Upper lobe of left lung (tissue), 6 donors: ENCODE data around the gene MAP2K1. TPM values are rescaled to one million over a fixed set of nuclear protein-coding genes. Genes with fewer than 3 reads are reported as not detected.

ENCODE experiments used
- ATAC-seq, 2 donors: fragments of 200-7000 bp; cut with Tn5 transposase; one replicate each; pipeline ENCODE4 v1.9.1; 2022; ENCODE audit warnings: mild to moderate bottlenecking in 2 of 2, moderate library complexity in 2 of 2; ENCODE audit not compliant: low FRiP score in 2 of 2
- DNase-seq, 2 donors: peaks; one replicate each; pipeline ENCODE4 v3.0.0-alpha.2; 2019 to 2020
- H3K27ac ChIP-seq, 4 donors: fragments of 200-600 bp; sonication (generic); one replicate each; pipeline ENCODE4 v1.5.1; 2016 to 2019
- H3K27me3 ChIP-seq, 4 donors: fragments of 200-600 bp; sonication (generic); one replicate each; pipeline ENCODE4 v1.5.1; 2017 to 2019
- H3K36me3 ChIP-seq, 4 donors: fragments of 200-600 bp; sonication (generic); one replicate each; pipeline ENCODE4 v1.5.1; 2016 to 2019
- H3K4me1 ChIP-seq, 4 donors: fragments of 200-600 bp; sonication (generic); one replicate each; pipeline ENCODE4 v1.5.1; 2018 to 2019
- H3K4me3 ChIP-seq, 4 donors: fragments of 200-600 bp; sonication (generic); one replicate each; pipeline ENCODE4 v1.5.1; 2017 to 2019; ENCODE audit warnings: mild to moderate bottlenecking in 2 of 4, moderate library complexity in 1 of 4
- H3K9me3 ChIP-seq, 4 donors: fragments of 200-600 bp; sonication (generic); one replicate each; pipeline ENCODE4 v1.5.1; 2018 to 2019
- CTCF ChIP-seq, 6 experiments: fragments of 450-650 bp in 4 of 6; fragments of 200-600 bp in 2 of 6; sonication (generic) in 2 of 6; IDR thresholded peaks; one replicate each; pipeline ENCODE4 v1.5.1; 2016 to 2019; ENCODE audit warnings: antibody characterized with exemption in 6 of 6
- EP300 ChIP-seq, 4 donors: sonication (generic); formaldehyde crosslinking; IDR thresholded peaks; one replicate each; pipeline ENCODE4 v1.5.1; 2017; ENCODE audit warnings: antibody characterized with exemption in 4 of 4, control low read depth in 2 of 4
- POLR2A ChIP-seq, 4 donors: fragments of 450-650 bp; IDR thresholded peaks; one replicate each; pipeline ENCODE4 v1.5.1; 2016 to 2017; ENCODE audit warnings: antibody characterized with exemption in 4 of 4, mild to moderate bottlenecking in 2 of 4
- POLR2AphosphoS5 ChIP-seq, 2 donors: sonication (generic); formaldehyde crosslinking; IDR thresholded peaks; one replicate each; pipeline ENCODE4 v1.5.1; 2017; ENCODE audit warnings: antibody characterized with exemption in 2 of 2
- WGBS, 2 donors: methylation state at CpG; one replicate each; pipeline ENCODE4 v1.1.5; 2017 to 2018; 5-methylcytosine and 5-hydroxymethylcytosine counted together
- total RNA-seq, 6 donors: library from RNA; depleted of rRNA in 4 of 6; stranded (reverse); fragments of >200 nt in 4 of 6; gene quantifications; one replicate each; pipeline versions ENCODE4 v1.1.0 to v1.2.1, GENCODE V29; 2016 to 2021
- donor health status: DM: no; HTN: no; CAD: no; lungs with moderate emphysema.
- donor health status: DM: no; HTN: yes; CAD: no; lungs with severe emphysema.

MAP2K1 gene
- total RNA-seq, 6 donors from 2014 or later = 38.5 to 80.3 (median 62.4) TPM

GRCh38 chr15:66433726-66434125 is 47.0 kb downstream of the MAP2K1 start:
- H3K4me3 ChIP-seq = no peak overlapping the region
- H3K27me3 ChIP-seq = no peaks in the 10 kb centered on the region
- DNase-seq (no peak), ATAC-seq (no peak)
- no peaks in the 10 kb centered on the region for H3K4me1 ChIP-seq
- no peaks in the 10 kb centered on the region for H3K9me3 ChIP-seq
- H3K27ac ChIP-seq = no peak overlapping the region
- TF ChIP-seq POLR2AphosphoS5 (IDR thresholded peaks at IDR 0.05) = no peak
- no peak for TF ChIP-seq POLR2A (IDR thresholded peaks at IDR 0.05)
- no peak for TF ChIP-seq EP300 (IDR thresholded peaks at IDR 0.05)
- TF ChIP-seq CTCF (IDR thresholded peaks at IDR 0.05) = no peak
- WGBS, 2 donors = 86 to 93% methylated on average over 2 of the region's 2 CpGs
- H3K36me3 ChIP-seq = peaks cover 6 to 37% (median 21%) of the 10 kb centered on the region in 4 donors

- no peak for DNase-seq
- H3K36me3 ChIP-seq = peaks cover 22 to 96% (median 60%) of the 10 kb centered on the region in 4 donors
Observed at GRCh38 chr15:66440501-66440900, 53.8 kb downstream of the MAP2K1 start.

GRCh38 chr15:66452420-66452819 is 65.7 kb downstream of the MAP2K1 start:
- TF ChIP-seq POLR2A (IDR thresholded peaks at IDR 0.05) (no peak), POLR2AphosphoS5 (IDR thresholded peaks at IDR 0.05) (no peak), EP300 (IDR thresholded peaks at IDR 0.05) (no peak), CTCF (IDR thresholded peaks at IDR 0.05) (no peak)
- no peak for ATAC-seq
- DNase-seq = no peak
- 92 to 95% methylated on average over 4 of the region's 4 CpGs for WGBS, 2 donors
- Histone ChIP-seq H3K4me1 (no peaks in the 10 kb centered on the region), H3K9me3 (no peaks in the 10 kb centered on the region), H3K27ac (no peak overlapping the region), H3K4me3 (no peak overlapping the region), H3K36me3 (peaks cover 0 to 16% (median 2%) of the 10 kb centered on the region in 4 donors), H3K27me3 (no peaks in the 10 kb centered on the region)

More at GRCh38 chr15:66440501-66440900, 53.8 kb downstream of the MAP2K1 start:
- 86 to 87% methylated on average over 2 of the region's 2 CpGs for WGBS, 2 donors
- TF ChIP-seq POLR2A (IDR thresholded peaks at IDR 0.05) (no peak), CTCF (IDR thresholded peaks at IDR 0.05) (no peak), POLR2AphosphoS5 (IDR thresholded peaks at IDR 0.05) (no peak), EP300 (IDR thresholded peaks at IDR 0.05) (no peak)
- Histone ChIP-seq H3K9me3 (no peaks in the 10 kb centered on the region), H3K4me3 (no peak overlapping the region), H3K27me3 (no peaks in the 10 kb centered on the region), H3K4me1 (no peaks in the 10 kb centered on the region), H3K27ac (no peak overlapping the region)
- no peak for ATAC-seq

- Histone ChIP-seq H3K27ac (no peak overlapping the region), H3K36me3 (peaks cover 0 to 11% (median 0%) of the 10 kb centered on the region in 4 donors), H3K4me1 (no peaks in the 10 kb centered on the region), H3K9me3 (no peaks in the 10 kb centered on the region), H3K4me3 (no peak overlapping the region), H3K27me3 (no peaks in the 10 kb centered on the region)
- DNase-seq (peak in 1 of 2 donors; percentile 22), ATAC-seq (peak in 1 of 2 donors; percentile 31)
- 80 to 89% methylated on average over 1 of the region's 1 CpG for WGBS, 2 donors
- TF ChIP-seq POLR2A (IDR thresholded peaks at IDR 0.05) = no peak
- TF ChIP-seq CTCF (IDR thresholded peaks at IDR 0.05) = no peak
- TF ChIP-seq POLR2AphosphoS5 (IDR thresholded peaks at IDR 0.05) = no peak
- no peak for TF ChIP-seq EP300 (IDR thresholded peaks at IDR 0.05)
Observed at GRCh38 chr15:66452971-66453580, 66.4 kb downstream of the MAP2K1 start.

GRCh38 chr15:66454143-66454542 is 67.4 kb downstream of the MAP2K1 start:
- ATAC-seq = peak in 1 of 2 donors; percentile 28
- no peaks in the 10 kb centered on the region for H3K9me3 ChIP-seq
- no peak overlapping the region for H3K27ac ChIP-seq
- H3K27me3 ChIP-seq = no peaks in the 10 kb centered on the region
- H3K4me3 ChIP-seq = no peak overlapping the region
- no peak for TF ChIP-seq EP300 (IDR thresholded peaks at IDR 0.05)
- no peak for TF ChIP-seq POLR2A (IDR thresholded peaks at IDR 0.05)
- TF ChIP-seq POLR2AphosphoS5 (IDR thresholded peaks at IDR 0.05) = no peak
- no peak for TF ChIP-seq CTCF (IDR thresholded peaks at IDR 0.05)
- 81 to 92% methylated on average over 2 of the region's 2 CpGs for WGBS, 2 donors
- H3K36me3 ChIP-seq = peaks cover 0 to 7% (median 0%) of the 10 kb centered on the region in 4 donors
- H3K4me1 ChIP-seq = no peaks in the 10 kb centered on the region
- DNase-seq = no peak
